Endothelial cell (in vitro differentiated cells): Measurements from ENCODE around the gene ADM2. TPM values are rescaled to one million over a fixed set of nuclear protein-coding genes. Genes with fewer than 3 reads are reported as not detected.

ENCODE experiments used
- DNase-seq: peaks from one replicate; pipeline ENCODE4 v3.0.0; 2021; ENCODE audit warnings: low spot score
- H3K27ac Mint-ChIP-seq: one replicate; pipeline ENCODE4 v1.8.0; 2021; ENCODE audit warnings: mixed read lengths, inconsistent platforms; ENCODE audit not compliant: unreplicated experiment
- H3K27me3 Mint-ChIP-seq: one replicate; pipeline ENCODE4 v1.8.0; 2021; ENCODE audit warnings: mild to moderate bottlenecking, moderate library complexity, mixed read lengths, inconsistent platforms; ENCODE audit not compliant: unreplicated experiment
- H3K36me3 Mint-ChIP-seq: one replicate; pipeline ENCODE4 v1.8.0; 2021; ENCODE audit warnings: mild to moderate bottlenecking, low read depth, mixed read lengths, inconsistent platforms; ENCODE audit not compliant: unreplicated experiment
- H3K4me1 Mint-ChIP-seq: one replicate; pipeline ENCODE4 v1.8.0; 2021; ENCODE audit warnings: mild to moderate bottlenecking, mixed read lengths, inconsistent platforms; ENCODE audit not compliant: unreplicated experiment
- H3K4me3 Mint-ChIP-seq: one replicate; pipeline ENCODE4 v1.8.0; 2021; ENCODE audit warnings: mild to moderate bottlenecking, mixed read lengths, inconsistent platforms; ENCODE audit not compliant: unreplicated experiment
- H3K9me3 Mint-ChIP-seq: one replicate; pipeline ENCODE4 v1.8.0; 2021; ENCODE audit warnings: mixed read lengths, inconsistent platforms; ENCODE audit not compliant: unreplicated experiment
- CTCF ChIP-seq: fragments of 200-600 bp; sonication (generic); IDR thresholded peaks from one replicate; pipeline ENCODE4 v1.5.0; 2021; ENCODE audit warnings: antibody characterized with exemption; ENCODE audit not compliant: unreplicated experiment
- total RNA-seq: library from RNA; stranded (reverse); fragmentation: NEBNext Ultra II Directional; extraction: Animal tissue kit (Norgen Biotek cat#: 25700); gene quantifications from one replicate; pipeline ENCODE4 v1.2.1, GENCODE V29; 2021; ENCODE audit not compliant: unreplicated experiment

Gene ADM2
- total RNA-seq, 1 donor from 2014 or later = 0.36 TPM

DNA sequence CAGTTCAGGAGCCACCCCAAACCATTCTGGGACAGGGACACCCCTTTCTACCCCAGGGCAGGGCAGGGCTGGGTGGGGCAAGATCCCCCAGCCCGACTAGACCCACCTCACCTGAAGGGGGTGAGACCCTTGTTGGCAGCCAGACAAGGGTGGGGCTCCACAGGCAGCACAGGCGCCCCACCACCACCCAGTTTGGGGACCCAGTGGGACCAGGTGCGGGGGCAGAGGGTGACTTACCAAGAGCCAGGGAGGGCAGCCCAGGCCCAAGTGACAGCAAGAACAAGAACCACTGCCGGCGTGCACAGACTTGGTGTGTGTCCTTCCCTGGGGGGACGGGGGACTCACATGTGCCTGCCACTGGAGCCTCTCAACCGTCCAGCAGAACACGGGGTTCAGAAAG, 2.2 kb downstream of the ADM2 start:
- no peaks in the 10 kb centered on the region for H3K36me3 Mint-ChIP-seq
- no peak for DNase-seq
- no peaks in the 10 kb centered on the region for H3K4me1 Mint-ChIP-seq
- H3K27ac Mint-ChIP-seq = no peak overlapping the region
- H3K27me3 Mint-ChIP-seq = peaks cover 24% of the 10 kb centered on the region
- TF ChIP-seq CTCF = no peak
- no peak overlapping the region for H3K4me3 Mint-ChIP-seq
- H3K9me3 Mint-ChIP-seq = no peaks in the 10 kb centered on the region

GRCh38 chr22:50483977-50484853, 2.9 kb downstream of the ADM2 start:
- Mint-ChIP-seq H3K4me1 (no peaks in the 10 kb centered on the region), H3K27me3 (peaks cover 20% of the 10 kb centered on the region), H3K9me3 (no peaks in the 10 kb centered on the region), H3K36me3 (no peaks in the 10 kb centered on the region), H3K4me3 (no peak overlapping the region), H3K27ac (no peak overlapping the region)
- DNase-seq = no peak
- TF ChIP-seq CTCF = no peak

- H3K4me1 Mint-ChIP-seq = no peaks in the 10 kb centered on the region
- peaks cover 10% of the 10 kb centered on the region for H3K27me3 Mint-ChIP-seq
- DNase-seq = no peak
- no peak overlapping the region for H3K4me3 Mint-ChIP-seq
- no peak for TF ChIP-seq CTCF
- H3K9me3 Mint-ChIP-seq = no peaks in the 10 kb centered on the region
- no peak overlapping the region for H3K27ac Mint-ChIP-seq
- no peaks in the 10 kb centered on the region for H3K36me3 Mint-ChIP-seq
Observed at GRCh38 chr22:50485221-50486131, 4.1 kb downstream of the ADM2 start.

DNA sequence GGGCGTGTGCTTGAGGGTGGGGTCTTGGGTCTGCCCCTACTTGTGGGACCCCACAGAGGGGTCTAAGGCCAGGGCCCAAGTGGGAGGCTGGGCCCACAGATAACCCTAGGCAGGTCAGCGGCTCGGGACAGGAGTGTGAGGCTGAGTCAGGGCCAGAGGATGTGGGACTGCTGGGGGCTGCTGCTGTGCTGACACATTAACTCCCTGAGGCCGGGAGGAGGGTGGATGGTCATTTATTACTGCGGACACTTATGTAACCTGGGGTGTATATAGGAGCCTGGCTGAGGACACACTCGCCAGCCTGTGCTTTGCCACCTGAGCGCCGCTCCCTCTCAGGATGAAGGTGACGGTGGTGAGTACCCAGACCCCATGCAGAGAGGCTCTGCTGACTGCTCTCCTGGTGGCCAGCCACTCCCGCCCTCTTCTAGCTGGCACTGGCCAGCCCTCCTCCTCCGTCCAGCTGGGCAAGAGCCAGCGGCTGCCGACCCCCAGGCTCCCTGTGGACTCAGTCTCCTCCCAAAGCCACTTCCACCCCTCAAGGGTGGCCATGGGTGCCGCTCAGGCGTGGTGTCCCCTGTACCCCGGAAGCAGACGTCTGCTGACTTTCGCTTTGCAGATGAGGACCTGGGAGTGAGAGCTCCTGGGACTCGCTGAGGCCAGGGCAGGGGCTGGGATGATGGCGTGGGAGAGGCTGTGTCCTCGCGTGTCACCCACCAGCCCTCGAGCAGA, 5.4 kb downstream of the ADM2 start, which contains the start of gene MIOX:
Gene MIOX (plus strand): TSS at position 299 of the 729 bp plus-strand sequence. CDS start 39 bp downstream, at position 338.
- H3K4me1 Mint-ChIP-seq = peaks cover 7% of the 10 kb centered on the region
- no peak within 1 kb of the TSS for H3K4me3 Mint-ChIP-seq
- H3K36me3 Mint-ChIP-seq = no peaks in the 10 kb centered on the region
- no peaks in the 10 kb centered on the region for H3K9me3 Mint-ChIP-seq
- DNase-seq = no peak
- no peak for TF ChIP-seq CTCF
- peaks cover 9% of the 10 kb centered on the region for H3K27me3 Mint-ChIP-seq
- H3K27ac Mint-ChIP-seq = no peak within 1 kb of the TSS
